DMS 273 (cell line): Measurements from ENCODE around the gene GEMIN5.
A peak's percentile ranks its signal among the peaks of the same experiment; 100 is the strongest.

ENCODE experiments used
- DNase-seq: peaks from one replicate; lab custom pipeline; 2025; ENCODE audit not compliant: unreplicated experiment; lab: John Stamatoyannopoulos, UW

The GEMIN5 gene

GRCh38 chr5:154850255-154851062 is 87.6 kb downstream of the GEMIN5 start, which contains the start of gene FAXDC2:
FAXDC2 (minus strand) TSS chr5:154850603; CDS start chr5:154838178, 12,425 bp downstream.
- peak; percentile 52 for DNase-seq

DNA sequence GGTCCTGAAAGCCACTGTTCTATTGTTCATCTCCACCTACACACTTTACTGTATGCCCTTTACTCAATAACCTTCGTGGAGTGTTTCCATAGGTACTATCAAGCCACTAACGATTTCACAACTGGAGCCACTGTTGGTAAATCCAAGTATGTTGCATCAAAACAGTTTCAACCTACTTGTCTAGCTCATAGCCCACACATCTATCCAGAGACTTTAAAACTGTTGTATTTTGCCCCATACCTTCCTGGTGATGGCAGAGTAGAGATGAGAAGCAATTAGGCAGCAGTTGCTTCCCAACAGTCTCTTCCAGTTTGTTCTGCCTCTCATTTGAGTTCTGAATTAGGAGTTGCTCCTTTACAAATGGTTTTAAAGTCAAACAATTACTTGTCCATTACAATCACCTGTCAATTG is 88.2 kb downstream of the GEMIN5 start:
- DNase-seq, result no peak

GRCh38 chr5:154849264-154849785 is 88.7 kb downstream of the GEMIN5 start:
- no peak for DNase-seq

- DNase-seq, result no peak
These were observed 93.2 kb downstream of the GEMIN5 start for GRCh38 chr5:154844809-154845208.

DNA sequence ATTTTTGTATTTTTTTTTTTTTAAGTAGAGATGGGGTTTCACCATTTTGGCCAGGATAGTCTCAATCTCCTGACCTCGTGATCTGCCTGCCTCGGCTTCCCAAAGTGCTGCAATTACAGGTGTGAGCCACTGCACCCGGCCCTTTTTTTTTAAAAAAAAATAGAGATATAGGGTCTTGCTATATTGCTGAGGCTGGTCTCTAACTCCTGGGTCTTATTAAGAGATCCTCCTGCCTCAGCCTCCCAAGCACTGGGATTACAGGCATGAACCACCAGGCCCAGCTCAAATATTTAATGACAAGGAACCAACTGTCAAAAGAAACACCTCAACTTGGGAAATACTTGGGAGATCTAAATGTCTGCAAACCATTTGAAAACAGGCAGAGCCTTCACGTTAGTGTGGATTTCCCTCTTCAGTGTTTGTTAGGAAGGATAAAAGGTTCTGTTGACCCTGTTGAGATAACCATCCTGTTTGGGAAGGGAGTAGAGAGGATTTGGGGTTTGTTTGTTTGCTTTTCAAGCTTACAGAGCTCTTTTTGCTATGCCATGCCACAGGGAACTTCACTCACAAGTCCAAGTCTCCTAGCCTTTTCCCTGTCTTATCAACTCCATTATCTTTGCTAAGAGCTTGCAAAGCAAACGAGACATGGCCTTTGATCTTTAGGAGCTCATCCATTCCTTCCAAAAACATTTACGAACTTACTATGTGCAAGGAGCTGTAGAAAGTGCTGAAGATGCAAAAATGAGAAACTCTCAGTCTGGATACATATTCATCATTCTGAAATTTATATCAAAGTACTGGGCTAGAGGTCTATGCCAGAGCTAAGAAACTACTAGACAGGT is 95.1 kb downstream of the GEMIN5 start:
- no peak for DNase-seq

DNA sequence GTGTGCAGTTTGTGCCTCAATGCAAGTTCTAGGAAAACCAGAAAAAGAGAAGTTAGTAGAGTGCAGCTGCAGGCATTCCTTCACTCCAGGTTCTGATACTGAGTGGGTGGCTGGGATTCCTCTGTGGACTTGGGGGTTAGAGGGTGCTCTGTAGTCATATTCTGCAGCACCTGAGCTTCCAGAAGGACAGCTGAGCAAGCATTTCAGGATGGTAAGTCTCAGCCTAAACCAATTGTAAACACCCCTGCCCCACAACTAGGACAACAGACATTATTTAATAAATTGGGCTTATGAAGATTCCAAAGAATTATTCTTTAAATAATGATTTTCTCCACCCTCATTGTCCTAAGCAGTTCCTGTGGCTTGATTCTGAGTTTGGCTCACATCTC is 96.7 kb downstream of the GEMIN5 start:
- DNase-seq, result no peak

DNA sequence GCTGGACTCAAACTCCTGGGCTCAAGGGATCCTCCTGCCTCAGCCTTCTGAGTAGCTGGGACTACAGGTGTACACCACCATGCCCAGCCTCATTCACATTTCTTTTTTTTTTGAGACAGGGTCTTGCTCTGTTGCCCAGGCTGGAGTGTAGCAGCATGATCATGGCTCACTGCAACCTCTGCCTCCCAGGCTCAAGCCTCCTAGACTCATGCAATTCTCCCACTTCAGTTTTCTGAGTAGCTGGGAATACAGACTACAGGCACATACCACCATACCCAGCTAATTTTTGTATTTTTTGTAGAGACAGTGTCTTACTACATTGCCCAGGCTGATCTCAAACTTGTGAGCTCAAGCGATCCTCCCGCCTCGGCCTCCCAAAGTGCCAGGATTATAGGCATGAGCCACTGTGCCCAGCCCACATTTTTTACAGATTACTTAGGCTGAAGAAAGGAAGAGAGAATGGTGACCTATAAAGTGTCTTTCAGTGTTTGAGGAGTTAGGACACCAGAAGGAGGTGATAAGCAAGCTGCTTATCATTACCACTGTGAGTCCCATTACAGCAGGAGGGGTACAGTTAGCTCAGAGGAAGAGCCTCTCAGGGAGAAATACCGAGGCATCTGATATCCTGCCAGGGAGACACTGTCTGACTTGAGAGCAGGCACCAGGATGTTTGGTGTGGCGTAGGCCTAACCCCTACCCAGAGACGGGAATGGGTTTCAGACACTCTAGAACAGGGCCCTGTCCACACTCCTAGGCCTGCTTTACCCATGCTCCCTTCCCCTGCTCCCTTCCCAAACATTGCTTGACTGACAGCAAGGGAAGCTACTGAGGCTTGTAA is 97.4 kb downstream of the GEMIN5 start:
- DNase-seq, result no peak
